ENCODE data around the gene OR10A7.

OR10A7 gene

DNA sequence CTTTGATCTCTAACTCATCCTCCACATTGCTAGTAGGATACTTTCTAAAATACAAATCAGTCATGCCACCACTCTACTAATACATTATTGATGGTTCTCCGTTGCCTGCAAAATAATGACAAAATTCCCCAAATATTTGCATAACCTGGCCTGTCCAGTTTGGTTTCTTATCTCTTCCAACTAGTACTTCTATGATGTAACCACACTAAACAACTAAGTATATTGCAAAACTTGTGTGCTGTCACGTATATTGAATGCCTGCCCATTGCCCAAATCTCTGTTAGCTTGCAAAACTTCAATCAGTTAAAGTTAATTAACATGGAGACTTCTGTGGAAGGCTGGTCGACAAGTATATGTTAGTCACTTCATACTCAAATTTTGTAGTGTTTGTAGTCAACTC lies 30.1 kb downstream of the OR10A7 start:
- no peak for DNase-seq (ENCODE audit: insufficient read length)
- no peak for FAIRE-seq
- TF ChIP-seq POLR2A (IDR thresholded peaks at IDR 0.05; ENCODE audit: low read depth, low read length) = no peak
- no peak for TF ChIP-seq POLR2AphosphoS5 (IDR thresholded peaks at IDR 0.05; ENCODE audit: low read depth, low read length)
- TF ChIP-seq TAF1 (IDR thresholded peaks at IDR 0.05; ENCODE audit: borderline replicate concordance, low read depth, low read length) = no peak

DNA sequence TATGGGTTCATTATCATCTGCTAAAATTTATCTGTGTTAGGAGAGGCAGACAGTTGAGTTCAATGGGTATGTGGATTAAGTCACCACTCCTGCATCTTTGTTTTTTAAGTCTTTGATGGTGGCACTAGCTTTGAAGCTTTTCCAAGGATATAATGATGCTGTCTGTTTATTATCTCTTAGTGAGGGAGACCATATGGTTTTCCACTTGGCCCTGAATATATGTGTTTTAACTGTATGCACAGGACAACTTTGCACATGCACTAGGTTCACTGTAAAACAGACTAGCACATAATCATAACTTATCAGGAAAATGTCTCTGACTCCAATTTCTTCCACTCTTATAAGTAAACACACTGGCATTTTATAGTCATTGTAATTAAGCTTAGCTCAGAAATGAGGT lies 32.5 kb downstream of the OR10A7 start:
- FAIRE-seq = no peak
- no peak for TF ChIP-seq POLR2A (IDR thresholded peaks at IDR 0.05; ENCODE audit: low read depth, low read length)
- no peak for TF ChIP-seq TAF1 (IDR thresholded peaks at IDR 0.05; ENCODE audit: borderline replicate concordance, low read depth, low read length)
- no peak for TF ChIP-seq POLR2AphosphoS5 (IDR thresholded peaks at IDR 0.05; ENCODE audit: low read depth, low read length)
- no peak for DNase-seq (ENCODE audit: insufficient read length)

DNA sequence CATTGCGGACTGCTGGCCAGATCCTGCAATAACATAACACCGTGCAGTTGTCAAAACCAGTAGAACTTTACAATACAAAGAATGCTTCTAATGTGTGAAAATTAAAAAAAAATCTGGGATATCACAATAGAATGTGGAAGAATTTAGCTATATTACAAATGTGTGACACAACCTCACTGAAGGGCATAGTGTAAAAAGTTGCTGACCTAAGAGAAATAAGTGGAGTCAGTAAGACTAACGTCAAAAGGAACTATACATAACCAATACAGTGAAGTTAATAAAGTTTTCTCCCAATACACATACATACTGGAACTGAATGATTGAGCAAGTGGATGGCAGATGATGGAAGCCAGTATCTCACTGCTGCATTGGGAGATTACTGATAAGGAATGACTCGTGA lies 36.0 kb downstream of the OR10A7 start:
- DNase-seq (ENCODE audit: insufficient read length) = no peak
- FAIRE-seq = no peak
- TF ChIP-seq TAF1 (IDR thresholded peaks at IDR 0.05; ENCODE audit: borderline replicate concordance, low read depth, low read length) (no peak), POLR2AphosphoS5 (IDR thresholded peaks at IDR 0.05; ENCODE audit: low read depth, low read length) (no peak), POLR2A (IDR thresholded peaks at IDR 0.05; ENCODE audit: low read depth, low read length) (no peak)

GRCh38 chr12:55258303-55258702 lies 37.5 kb downstream of the OR10A7 start:
- TF ChIP-seq POLR2A (IDR thresholded peaks at IDR 0.05; ENCODE audit: low read depth, low read length) (no peak), POLR2AphosphoS5 (IDR thresholded peaks at IDR 0.05; ENCODE audit: low read depth, low read length) (no peak), TAF1 (IDR thresholded peaks at IDR 0.05; ENCODE audit: borderline replicate concordance, low read depth, low read length) (no peak)
- DNase-seq (ENCODE audit: insufficient read length) = no peak
- FAIRE-seq = no peak

Data from GM12892 (cell line).